HTR-8/SVneo (cell line): ENCODE results near the gene AMN.

ENCODE experiments used
- DNase-seq: peaks from one replicate; pipeline ENCODE4 v3.0.0; 2011; ENCODE audit warnings: low spot score, mixed read lengths; ENCODE audit not compliant: insufficient read length
- FAIRE-seq: peaks from 2 replicates; lab custom pipeline; 2011; peaks lifted over from hg19 to GRCh38; lab: Jason Lieb, UNC

Gene AMN

GRCh38 chr14:102898298-102898697 lies 24.2 kb upstream of the AMN start:
- DNase-seq (no peak), FAIRE-seq (no peak)

GRCh38 chr14:102898776-102899515 lies 23.5 kb upstream of the AMN start:
- FAIRE-seq (no peak), DNase-seq (no peak)

GRCh38 chr14:102899516-102899900 lies 23.0 kb upstream of the AMN start:
- DNase-seq (no peak), FAIRE-seq (no peak)

- FAIRE-seq = no peak
- DNase-seq = no peak
Observed at GRCh38 chr14:102900631-102901571, 21.6 kb upstream of the AMN start.

- DNase-seq (no peak), FAIRE-seq (no peak)
Observed at GRCh38 chr14:102901633-102902032, 20.8 kb upstream of the AMN start.

GRCh38 chr14:102902086-102902485 lies 20.4 kb upstream of the AMN start:
- DNase-seq (no peak), FAIRE-seq (no peak)

- no peak for FAIRE-seq
- DNase-seq = no peak
Observed at GRCh38 chr14:102902523-102903247, 19.8 kb upstream of the AMN start.

GRCh38 chr14:102903248-102903888 lies 19.1 kb upstream of the AMN start:
- no peak for DNase-seq
- FAIRE-seq = no peak

- no peak for FAIRE-seq
- DNase-seq = no peak
Observed at GRCh38 chr14:102903889-102904512, 18.5 kb upstream of the AMN start.

GRCh38 chr14:102905116-102906108 lies 17.1 kb upstream of the AMN start:
- DNase-seq = no peak
- no peak for FAIRE-seq

GRCh38 chr14:102906616-102907302 lies 15.7 kb upstream of the AMN start:
- FAIRE-seq = no peak
- no peak for DNase-seq

GRCh38 chr14:102907303-102907844 lies 15.1 kb upstream of the AMN start:
- no peak for DNase-seq
- FAIRE-seq = no peak

- DNase-seq = no peak
- no peak for FAIRE-seq
Observed at GRCh38 chr14:102907980-102908730, 14.3 kb upstream of the AMN start.

- no peak for FAIRE-seq
- DNase-seq = no peak
Observed at GRCh38 chr14:102908766-102909455, 13.6 kb upstream of the AMN start.

- no peak for FAIRE-seq
- no peak for DNase-seq
Observed at GRCh38 chr14:102909462-102909861, 13.0 kb upstream of the AMN start.

GRCh38 chr14:102909911-102910310 lies 12.6 kb upstream of the AMN start:
- FAIRE-seq (no peak), DNase-seq (no peak)

- DNase-seq = no peak
- FAIRE-seq = no peak
Observed at GRCh38 chr14:102910442-102910841, 12.0 kb upstream of the AMN start.
